ENCODE measurements around the gene MEF2A.

MEF2A gene

GRCh38 chr15:99682455-99682854, 116.7 kb downstream of the MEF2A start:
- TF ChIP-seq, protein P1, sequence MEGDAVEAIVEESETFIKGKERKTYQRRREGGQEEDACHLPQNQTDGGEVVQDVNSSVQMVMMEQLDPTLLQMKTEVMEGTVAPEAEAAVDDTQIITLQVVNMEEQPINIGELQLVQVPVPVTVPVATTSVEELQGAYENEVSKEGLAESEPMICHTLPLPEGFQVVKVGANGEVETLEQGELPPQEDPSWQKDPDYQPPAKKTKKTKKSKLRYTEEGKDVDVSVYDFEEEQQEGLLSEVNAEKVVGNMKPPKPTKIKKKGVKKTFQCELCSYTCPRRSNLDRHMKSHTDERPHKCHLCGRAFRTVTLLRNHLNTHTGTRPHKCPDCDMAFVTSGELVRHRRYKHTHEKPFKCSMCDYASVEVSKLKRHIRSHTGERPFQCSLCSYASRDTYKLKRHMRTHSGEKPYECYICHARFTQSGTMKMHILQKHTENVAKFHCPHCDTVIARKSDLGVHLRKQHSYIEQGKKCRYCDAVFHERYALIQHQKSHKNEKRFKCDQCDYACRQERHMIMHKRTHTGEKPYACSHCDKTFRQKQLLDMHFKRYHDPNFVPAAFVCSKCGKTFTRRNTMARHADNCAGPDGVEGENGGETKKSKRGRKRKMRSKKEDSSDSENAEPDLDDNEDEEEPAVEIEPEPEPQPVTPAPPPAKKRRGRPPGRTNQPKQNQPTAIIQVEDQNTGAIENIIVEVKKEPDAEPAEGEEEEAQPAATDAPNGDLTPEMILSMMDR (conservative IDR thresholded peaks at IDR 0.05): no peak
- H3K27ac ChIP-seq: no peak overlapping the region

- no peak overlapping the region for H3K27ac ChIP-seq
- TF ChIP-seq, protein P1 (conservative IDR thresholded peaks at IDR 0.05): no peak
Measured at GRCh38 chr15:99683000-99683670, 117.4 kb downstream of the MEF2A start.

DNA sequence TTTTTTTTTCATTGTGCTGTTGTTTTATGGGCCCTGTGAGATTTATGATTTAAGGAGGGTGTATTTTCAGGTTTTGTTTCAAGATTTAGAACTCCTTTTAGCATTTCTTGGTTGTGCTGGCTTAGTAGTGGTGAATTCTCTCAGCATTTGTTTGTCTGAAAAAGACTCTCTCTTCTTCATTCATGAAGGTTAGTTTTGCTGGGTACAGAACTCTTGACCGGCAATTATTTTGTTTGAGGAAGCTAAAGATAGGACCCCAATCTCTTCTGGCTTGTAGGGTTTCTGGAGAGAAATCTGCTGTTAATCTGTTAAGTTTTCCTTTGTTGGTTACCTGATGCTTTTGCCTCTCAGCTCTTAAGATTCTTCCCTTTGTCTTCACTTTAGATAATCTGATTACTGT, 120.5 kb downstream of the MEF2A start:
- TF ChIP-seq, protein P1 (conservative IDR thresholded peaks at IDR 0.05): no peak
- no peak overlapping the region for H3K27ac ChIP-seq

DNA sequence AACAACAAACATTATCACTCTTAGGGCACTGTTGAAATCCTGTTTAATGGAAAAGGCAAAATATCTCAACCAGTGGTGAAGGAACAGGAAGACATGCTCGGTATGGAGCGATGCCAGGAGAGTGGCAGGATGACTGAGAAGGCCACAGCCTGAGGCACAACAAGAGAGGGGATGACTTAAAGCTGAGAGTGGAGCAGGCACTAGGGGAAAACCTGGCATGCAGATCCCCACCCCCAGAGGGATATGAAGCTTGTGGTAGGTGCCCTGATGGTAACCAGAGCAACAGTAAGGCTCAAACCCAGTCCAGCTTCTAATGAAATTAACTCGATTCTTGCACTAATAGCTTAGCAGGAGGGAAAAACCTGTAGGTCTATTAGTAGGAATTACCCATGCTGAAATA, 127.0 kb downstream of the MEF2A start:
- TF ChIP-seq, protein P1 (conservative IDR thresholded peaks at IDR 0.05): no peak
- no peak overlapping the region for H3K27ac ChIP-seq

- TF ChIP-seq, protein P1 (conservative IDR thresholded peaks at IDR 0.05): no peak
- no peak overlapping the region for H3K27ac ChIP-seq
Measured at GRCh38 chr15:99696096-99696495, 130.3 kb downstream of the MEF2A start.

- TF ChIP-seq, protein P1 (conservative IDR thresholded peaks at IDR 0.05): no peak
- H3K27ac ChIP-seq: peak overlapping the region; percentile 35
Measured at GRCh38 chr15:99702895-99703602, 137.3 kb downstream of the MEF2A start.

GRCh38 chr15:99703603-99704443, 138.0 kb downstream of the MEF2A start:
- H3K27ac ChIP-seq: peak overlapping the region; percentile 35
- TF ChIP-seq, protein P1 (conservative IDR thresholded peaks at IDR 0.05): peak; percentile 20
